ENCODE measurements around the gene CARD11.

DNA sequence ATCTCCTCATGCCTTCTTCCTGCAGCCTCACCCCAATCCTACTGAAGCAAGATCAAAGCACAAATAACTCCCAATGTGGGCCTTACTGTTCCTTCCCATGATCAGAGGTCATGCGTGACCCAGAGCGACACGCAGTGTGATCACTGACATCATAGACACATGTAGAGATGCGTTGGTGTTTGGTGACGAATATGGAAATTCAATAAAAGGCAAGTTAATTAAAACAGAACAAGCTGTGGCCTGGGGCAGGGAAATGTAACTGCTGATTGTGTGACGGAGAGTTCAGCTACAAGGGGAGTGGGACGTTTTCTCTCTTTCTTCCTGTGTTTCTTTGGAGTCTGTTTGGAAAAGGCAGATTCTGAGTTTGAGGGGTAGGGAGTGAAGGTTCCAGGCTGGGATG lies 34.8 kb upstream of the CARD11 start:
- TF ChIP-seq, protein P1, sequence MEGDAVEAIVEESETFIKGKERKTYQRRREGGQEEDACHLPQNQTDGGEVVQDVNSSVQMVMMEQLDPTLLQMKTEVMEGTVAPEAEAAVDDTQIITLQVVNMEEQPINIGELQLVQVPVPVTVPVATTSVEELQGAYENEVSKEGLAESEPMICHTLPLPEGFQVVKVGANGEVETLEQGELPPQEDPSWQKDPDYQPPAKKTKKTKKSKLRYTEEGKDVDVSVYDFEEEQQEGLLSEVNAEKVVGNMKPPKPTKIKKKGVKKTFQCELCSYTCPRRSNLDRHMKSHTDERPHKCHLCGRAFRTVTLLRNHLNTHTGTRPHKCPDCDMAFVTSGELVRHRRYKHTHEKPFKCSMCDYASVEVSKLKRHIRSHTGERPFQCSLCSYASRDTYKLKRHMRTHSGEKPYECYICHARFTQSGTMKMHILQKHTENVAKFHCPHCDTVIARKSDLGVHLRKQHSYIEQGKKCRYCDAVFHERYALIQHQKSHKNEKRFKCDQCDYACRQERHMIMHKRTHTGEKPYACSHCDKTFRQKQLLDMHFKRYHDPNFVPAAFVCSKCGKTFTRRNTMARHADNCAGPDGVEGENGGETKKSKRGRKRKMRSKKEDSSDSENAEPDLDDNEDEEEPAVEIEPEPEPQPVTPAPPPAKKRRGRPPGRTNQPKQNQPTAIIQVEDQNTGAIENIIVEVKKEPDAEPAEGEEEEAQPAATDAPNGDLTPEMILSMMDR (IDR thresholded peaks at IDR 0.05): no peak
- no peak for TF ChIP-seq POLR2A (IDR thresholded peaks at IDR 0.05)

Data from heart left ventricle (tissue), 13 donors.